Astrocyte of the cerebellum (primary cell): Measurements from ENCODE around the gene CKAP5.
"Not testable (repeated sequence)": the region's sequence is repeated elsewhere in the genome, so short reads cannot be mapped to it uniquely, and the experiment has no call there.

Experiments used
- DNase-seq: peaks from one replicate; pipeline ENCODE4 v3.0.0-alpha.2; 2011; ENCODE audit warnings: low read depth
- H3K4me3 ChIP-seq: 2 replicates; pipeline ENCODE4 v1.5.1; 2011; ENCODE audit warnings: mild to moderate bottlenecking, low read depth, low read length, moderate library complexity
- CTCF ChIP-seq: IDR thresholded peaks from 2 replicates; pipeline ENCODE4 v1.5.1; 2012; ENCODE audit warnings: low read length, low read depth, moderate library complexity, mild to moderate bottlenecking; ENCODE audit errors: missing control alignments
- in situ Hi-C: cut with HindIII; loops from 2 replicates; pipeline ENCODE4 v1.10.0; 2017; ENCODE audit warnings: low sequenced_read_pairs

Gene CKAP5

DNA sequence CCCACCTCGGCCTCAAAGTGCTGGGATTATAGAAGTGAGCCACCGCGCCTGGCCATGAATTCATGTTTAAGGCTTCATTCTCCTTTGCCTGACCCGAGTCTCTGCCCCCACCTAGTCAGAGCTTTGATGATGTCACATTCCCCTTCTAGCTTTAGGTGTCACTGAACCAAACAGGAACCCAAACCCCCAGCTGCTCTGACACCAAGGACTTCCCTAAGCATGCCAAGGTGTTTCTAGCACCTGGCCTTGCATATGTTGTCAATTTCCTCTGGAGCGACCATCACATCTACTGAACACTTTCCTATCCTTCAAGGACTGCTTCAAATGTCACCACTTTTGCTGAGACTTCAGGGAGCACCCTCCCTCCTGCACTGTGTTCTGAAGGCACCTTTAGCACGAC is 124.8 kb downstream of the CKAP5 start:
- DNase-seq: no peak
- TF ChIP-seq CTCF: no peak
- in situ Hi-C loops: no loop called here
- no peak overlapping the region for H3K4me3 ChIP-seq

DNA sequence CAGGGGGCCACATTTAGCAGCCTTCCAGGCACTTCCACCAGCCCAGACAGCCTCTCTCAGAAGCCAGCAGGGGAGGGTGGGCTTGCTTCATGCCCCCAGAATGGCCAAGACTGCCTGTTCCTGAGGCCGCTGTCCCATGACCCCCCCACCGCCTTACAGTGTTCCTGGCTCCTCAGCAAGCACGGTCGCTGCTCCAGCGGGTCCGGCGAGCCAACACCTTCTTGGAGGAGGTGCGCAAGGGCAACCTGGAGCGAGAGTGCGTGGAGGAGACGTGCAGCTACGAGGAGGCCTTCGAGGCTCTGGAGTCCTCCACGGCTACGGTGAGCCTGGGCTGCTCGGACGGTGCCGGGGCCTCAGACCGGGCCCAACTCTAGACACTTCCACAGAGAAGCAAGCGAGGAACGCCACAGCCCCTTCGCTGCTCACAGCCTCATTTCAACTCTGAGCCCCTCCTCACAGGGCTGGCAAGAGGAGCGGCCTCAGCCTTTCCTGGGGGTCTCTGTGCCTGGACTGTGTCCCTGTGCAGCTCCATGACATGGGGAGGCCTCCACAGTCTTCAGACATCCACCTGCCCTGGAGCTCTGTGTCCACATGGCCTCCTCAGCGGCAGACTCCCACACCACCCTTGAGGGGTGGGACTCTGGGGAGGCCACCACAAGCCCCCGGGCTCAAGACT is 126.4 kb downstream of the CKAP5 start:
- no peak overlapping the region for H3K4me3 ChIP-seq
- TF ChIP-seq CTCF: no peak
- in situ Hi-C loops: no loop called here
- DNase-seq: no peak

DNA sequence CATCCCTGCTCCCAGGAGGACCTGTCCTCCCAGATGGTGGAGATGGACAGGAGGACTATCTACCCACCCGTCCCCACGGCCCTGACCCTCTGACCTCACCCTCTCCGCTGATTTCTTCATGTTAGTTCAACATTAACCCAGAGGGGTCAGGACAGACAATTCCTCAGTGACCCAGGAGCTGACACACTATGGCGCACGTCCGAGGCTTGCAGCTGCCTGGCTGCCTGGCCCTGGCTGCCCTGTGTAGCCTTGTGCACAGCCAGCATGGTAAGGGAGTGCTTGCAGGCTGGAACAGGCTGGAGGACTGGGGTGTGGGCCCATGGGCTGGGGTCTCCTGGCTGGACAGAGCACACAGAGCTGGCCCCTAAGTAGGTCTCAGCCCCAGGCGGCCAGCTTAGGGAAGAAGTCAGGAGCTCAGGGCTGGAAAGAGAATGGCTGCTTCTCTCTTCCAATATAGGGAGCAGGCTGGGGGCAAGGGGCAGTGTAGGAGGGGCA is 127.0 kb downstream of the CKAP5 start, which contains the start of gene F2:
Gene F2, plus strand, starts transcription at position 166 of the 495 bp plus-strand sequence. Its CDS starts 23 bp downstream, at position 189.
- no peak for DNase-seq
- no peak for TF ChIP-seq CTCF
- H3K4me3 ChIP-seq: no peak within 1 kb of the TSS
- in situ Hi-C loops: no loop called here

GRCh38 chr11:46718155-46719019 is 127.7 kb downstream of the CKAP5 start:
- DNase-seq: no peak
- in situ Hi-C loops: no loop called here
- no peak for TF ChIP-seq CTCF
- no peak overlapping the region for H3K4me3 ChIP-seq

GRCh38 chr11:46717825-46718154 is 128.3 kb downstream of the CKAP5 start:
- DNase-seq, H3K4me3 ChIP-seq, in situ Hi-C loops: not testable (repeated sequence)

- no peak for TF ChIP-seq CTCF
- DNase-seq: no peak
- no peak overlapping the region for H3K4me3 ChIP-seq
- in situ Hi-C loops: no loop called here
Measured at GRCh38 chr11:46712874-46713576, 133.1 kb downstream of the CKAP5 start.
